ENCODE measurements around the gene EPHX1. TPM values are rescaled to one million over a fixed set of nuclear protein-coding genes. Genes with fewer than 3 reads are reported as not detected.
"Not testable (repeated sequence)": the region's sequence is repeated elsewhere in the genome, so short reads cannot be mapped to it uniquely, and the experiment has no call there.

EPHX1 gene
- total RNA-seq, 2 experiments from 2014 or later: 2.7 to 4.3 TPM

- Mint-ChIP-seq H3K4me3 (no peak overlapping the region), H3K27me3 (no peaks in the 10 kb centered on the region), H3K27ac (no peak overlapping the region), H3K4me1 (peaks cover 4% of the 10 kb centered on the region), H3K9me3 (no peaks in the 10 kb centered on the region), H3K36me3 (no peaks in the 10 kb centered on the region)
- no peak for DNase-seq
Observed at GRCh38 chr1:225819346-225820192, 9.6 kb downstream of the EPHX1 start.

DNA sequence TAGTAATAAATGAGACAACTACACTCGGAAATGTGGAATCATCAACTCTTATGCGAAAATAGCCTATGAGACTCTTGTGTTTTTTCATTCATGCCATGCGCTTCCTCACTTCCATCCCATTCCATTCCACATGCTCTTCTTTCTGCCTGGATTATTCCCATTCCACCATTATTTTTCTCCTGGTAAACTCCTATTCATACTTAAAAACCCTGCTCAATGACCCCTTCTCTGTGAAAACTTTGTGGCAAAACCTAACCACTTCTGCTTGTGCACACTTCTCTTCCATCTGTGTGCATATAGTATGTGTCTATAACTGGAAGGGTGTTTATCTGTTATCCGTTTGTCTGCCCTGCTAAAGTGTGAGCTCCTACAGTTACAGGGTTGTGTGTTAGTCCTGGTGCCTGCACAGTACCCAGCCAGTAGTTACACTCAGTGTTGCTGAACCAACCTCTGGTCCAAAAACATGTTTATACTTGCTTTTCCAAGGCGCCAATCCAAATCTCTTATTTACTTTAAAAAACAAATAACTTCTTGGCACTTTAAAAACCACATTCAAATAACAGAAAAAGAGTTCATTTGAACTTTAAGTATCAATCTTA is 10.7 kb downstream of the EPHX1 start:
- Mint-ChIP-seq H3K27ac (no peak overlapping the region), H3K4me3 (no peak overlapping the region), H3K9me3 (no peaks in the 10 kb centered on the region), H3K4me1 (peaks cover 4% of the 10 kb centered on the region), H3K36me3 (no peaks in the 10 kb centered on the region), H3K27me3 (no peaks in the 10 kb centered on the region)
- no peak for DNase-seq

DNA sequence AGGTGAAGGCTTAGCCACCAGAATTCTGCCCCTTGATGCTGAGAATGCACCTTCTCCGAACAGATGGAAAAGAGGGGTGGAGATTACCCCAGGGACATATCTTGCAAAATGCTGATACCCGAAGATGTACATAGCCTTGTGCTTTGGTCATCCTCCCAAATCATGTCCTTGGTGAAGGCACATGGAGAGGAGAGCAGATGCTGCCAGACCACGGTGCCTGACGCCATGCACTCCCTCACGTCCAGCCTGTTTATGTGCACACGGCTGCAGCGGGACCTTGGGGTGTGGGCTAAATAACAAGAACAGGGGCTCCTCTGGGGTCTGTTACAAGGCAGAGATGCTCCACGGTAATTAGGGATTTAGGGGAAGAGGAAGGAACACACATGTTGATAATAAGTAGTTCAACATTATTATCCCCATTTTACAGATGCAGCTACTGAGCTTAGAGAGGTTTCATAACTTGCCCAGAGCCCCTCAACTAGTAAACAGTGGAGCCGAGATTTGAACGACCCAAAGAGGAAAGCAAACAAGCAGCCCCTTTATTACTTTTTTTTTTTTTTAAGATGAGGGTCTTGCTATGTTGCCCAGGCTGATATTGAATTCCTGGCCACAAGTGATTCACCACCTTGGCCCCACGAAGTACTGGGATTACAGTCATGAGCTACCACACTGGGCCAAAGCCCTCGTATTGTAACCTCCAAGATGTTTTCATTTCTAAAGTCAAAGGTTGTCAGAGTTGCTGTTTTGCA is 12.9 kb downstream of the EPHX1 start:
- Mint-ChIP-seq H3K36me3 (no peaks in the 10 kb centered on the region), H3K4me3 (no peak overlapping the region), H3K9me3 (no peaks in the 10 kb centered on the region), H3K27ac (no peak overlapping the region), H3K4me1 (peaks cover 1% of the 10 kb centered on the region), H3K27me3 (no peaks in the 10 kb centered on the region)
- no peak for DNase-seq

DNA sequence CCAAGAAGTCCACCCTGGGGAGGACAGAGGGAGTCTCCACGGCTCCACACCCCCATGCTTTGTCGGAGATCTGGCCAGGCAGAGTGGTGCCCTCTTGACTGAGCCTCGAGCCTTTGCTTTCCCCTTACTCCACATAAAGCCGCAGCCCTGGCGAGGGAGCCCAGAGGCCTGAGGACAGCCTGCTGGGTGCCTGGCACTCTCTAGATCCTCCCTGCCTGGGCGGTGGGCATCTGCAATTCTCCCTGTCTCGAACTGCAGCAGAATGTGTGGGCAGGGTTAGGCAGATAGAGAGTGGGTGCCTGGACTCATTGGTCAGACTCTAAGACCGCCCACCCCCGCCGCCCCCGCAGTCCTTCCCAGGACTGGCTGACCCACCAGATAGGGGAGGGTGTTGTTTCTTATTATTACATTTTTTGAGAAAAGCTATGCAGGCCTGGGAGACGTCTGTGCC is 13.9 kb downstream of the EPHX1 start:
- no peak overlapping the region for H3K27ac Mint-ChIP-seq
- no peaks in the 10 kb centered on the region for H3K27me3 Mint-ChIP-seq
- DNase-seq: no peak
- H3K36me3 Mint-ChIP-seq: no peaks in the 10 kb centered on the region
- no peak overlapping the region for H3K4me3 Mint-ChIP-seq
- no peaks in the 10 kb centered on the region for H3K9me3 Mint-ChIP-seq
- H3K4me1 Mint-ChIP-seq: no peaks in the 10 kb centered on the region

- no peak for DNase-seq
- Mint-ChIP-seq H3K9me3 (no peaks in the 10 kb centered on the region), H3K27ac (no peak overlapping the region), H3K4me3 (no peak overlapping the region), H3K27me3 (no peaks in the 10 kb centered on the region), H3K4me1 (no peaks in the 10 kb centered on the region), H3K36me3 (no peaks in the 10 kb centered on the region)
Observed at GRCh38 chr1:225824533-225824941, 14.6 kb downstream of the EPHX1 start.

DNA sequence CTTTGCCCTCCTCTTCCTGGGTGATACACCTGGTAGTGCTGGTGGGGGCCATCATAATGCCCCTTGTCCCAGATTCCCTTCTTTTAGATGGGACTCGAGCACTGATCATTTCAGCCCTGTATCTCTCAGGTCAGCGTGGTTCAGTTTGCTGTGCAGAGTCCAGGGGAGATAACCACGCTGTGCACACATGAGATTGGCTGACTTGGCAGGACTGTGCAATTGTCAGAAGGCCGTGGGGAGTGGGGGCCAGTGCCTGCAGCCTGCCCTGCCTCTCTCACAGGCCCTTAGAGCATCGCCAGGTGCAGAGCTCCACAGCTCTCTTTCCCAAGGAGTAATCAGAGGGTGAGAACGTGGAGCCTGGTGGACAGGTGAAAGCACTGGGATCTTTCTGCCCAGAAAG is 15.2 kb downstream of the EPHX1 start:
- Mint-ChIP-seq H3K27me3 (no peaks in the 10 kb centered on the region), H3K36me3 (no peaks in the 10 kb centered on the region), H3K4me1 (no peaks in the 10 kb centered on the region), H3K27ac (no peak overlapping the region), H3K4me3 (no peak overlapping the region), H3K9me3 (no peaks in the 10 kb centered on the region)
- DNase-seq: no peak

GRCh38 chr1:225825607-225826007 is 15.7 kb downstream of the EPHX1 start:
- H3K4me3 Mint-ChIP-seq: no peak overlapping the region
- H3K9me3 Mint-ChIP-seq: no peaks in the 10 kb centered on the region
- H3K27me3 Mint-ChIP-seq: no peaks in the 10 kb centered on the region
- no peaks in the 10 kb centered on the region for H3K36me3 Mint-ChIP-seq
- no peaks in the 10 kb centered on the region for H3K4me1 Mint-ChIP-seq
- no peak overlapping the region for H3K27ac Mint-ChIP-seq
- DNase-seq: no peak

- H3K9me3 Mint-ChIP-seq: no peaks in the 10 kb centered on the region
- DNase-seq: no peak
- no peak overlapping the region for H3K27ac Mint-ChIP-seq
- no peaks in the 10 kb centered on the region for H3K27me3 Mint-ChIP-seq
- H3K4me1 Mint-ChIP-seq: no peaks in the 10 kb centered on the region
- no peaks in the 10 kb centered on the region for H3K36me3 Mint-ChIP-seq
- no peak overlapping the region for H3K4me3 Mint-ChIP-seq
Observed at GRCh38 chr1:225827076-225827475, 17.2 kb downstream of the EPHX1 start.

GRCh38 chr1:225828706-225829345 is 18.9 kb downstream of the EPHX1 start:
- no peak for DNase-seq
- H3K9me3 Mint-ChIP-seq: no peaks in the 10 kb centered on the region
- no peak overlapping the region for H3K27ac Mint-ChIP-seq
- no peaks in the 10 kb centered on the region for H3K4me1 Mint-ChIP-seq
- H3K4me3 Mint-ChIP-seq: no peak overlapping the region
- no peaks in the 10 kb centered on the region for H3K36me3 Mint-ChIP-seq
- no peaks in the 10 kb centered on the region for H3K27me3 Mint-ChIP-seq

- H3K9me3 Mint-ChIP-seq: no peaks in the 10 kb centered on the region
- no peaks in the 10 kb centered on the region for H3K4me1 Mint-ChIP-seq
- no peaks in the 10 kb centered on the region for H3K27me3 Mint-ChIP-seq
Observed at GRCh38 chr1:225830841-225831240, 20.9 kb downstream of the EPHX1 start.

GRCh38 chr1:225834417-225835329 is 24.7 kb downstream of the EPHX1 start:
- Mint-ChIP-seq H3K36me3 (no peaks in the 10 kb centered on the region), H3K9me3 (no peaks in the 10 kb centered on the region), H3K4me1 (no peaks in the 10 kb centered on the region), H3K27ac (no peak overlapping the region), H3K27me3 (no peaks in the 10 kb centered on the region), H3K4me3 (no peak overlapping the region)
- DNase-seq: no peak

More at GRCh38 chr1:225830841-225831240, 20.9 kb downstream of the EPHX1 start:
- H3K4me3 Mint-ChIP-seq: no peak overlapping the region
- H3K27ac Mint-ChIP-seq: no peak overlapping the region
- no peak for DNase-seq
- no peaks in the 10 kb centered on the region for H3K36me3 Mint-ChIP-seq

GRCh38 chr1:225835856-225836255 is 25.9 kb downstream of the EPHX1 start:
- Mint-ChIP-seq H3K27me3 (no peaks in the 10 kb centered on the region), H3K9me3 (no peaks in the 10 kb centered on the region), H3K4me3 (no peak overlapping the region), H3K36me3 (no peaks in the 10 kb centered on the region), H3K4me1 (peaks cover 4% of the 10 kb centered on the region), H3K27ac (no peak overlapping the region)
- no peak for DNase-seq

GRCh38 chr1:225836296-225836695 is 26.4 kb downstream of the EPHX1 start:
- H3K27me3 Mint-ChIP-seq, H3K4me1 Mint-ChIP-seq, H3K36me3 Mint-ChIP-seq, H3K4me3 Mint-ChIP-seq, H3K9me3 Mint-ChIP-seq, H3K27ac Mint-ChIP-seq, DNase-seq: not testable (repeated sequence)

DNA sequence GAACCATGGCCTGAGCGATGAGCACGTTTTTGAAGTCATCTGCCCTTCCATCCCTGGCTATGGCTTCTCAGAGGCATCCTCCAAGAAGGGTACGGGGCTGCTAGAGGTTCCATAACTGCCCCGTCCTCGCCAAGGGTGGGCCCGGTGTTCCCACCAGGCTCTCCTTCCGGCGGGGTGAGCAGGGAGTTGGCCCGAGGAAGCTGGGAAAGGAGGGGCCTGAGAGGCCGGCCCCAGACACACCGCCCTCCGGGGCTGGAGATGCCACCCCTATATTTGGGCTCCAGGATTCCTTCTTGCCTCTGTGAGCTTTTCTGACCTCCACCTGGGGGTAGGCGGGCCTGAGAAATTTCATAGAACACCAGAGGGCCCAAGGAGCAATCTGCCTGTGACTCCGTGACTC is 28.9 kb downstream of the EPHX1 start:
- no peak overlapping the region for H3K4me3 Mint-ChIP-seq

More for the DNA sequence above, 28.9 kb downstream of the EPHX1 start:
- Mint-ChIP-seq H3K4me1 (peaks cover 13% of the 10 kb centered on the region), H3K27me3 (no peaks in the 10 kb centered on the region), H3K27ac (no peak overlapping the region), H3K9me3 (no peaks in the 10 kb centered on the region), H3K36me3 (no peaks in the 10 kb centered on the region)
- DNase-seq: no peak

Data from activated naive CD8-positive, alpha-beta T cell treated with anti-CD3 and anti-CD28 coated beads for 36 hours (primary cell).